ENCODE measurements around the gene NOMO2. TPM values are rescaled to one million over a fixed set of nuclear protein-coding genes. Genes with fewer than 3 reads are reported as not detected.
A peak's percentile ranks its signal among the peaks of the same experiment; 100 is the strongest.
"Not testable (repeated sequence)": the region's sequence is repeated elsewhere in the genome, so short reads cannot be mapped to it uniquely, and the experiment has no call there.

Gene NOMO2
- 113 and 145 TPM in 2 replicates for total RNA-seq (2014; rRNA removed; shearing (Covaris generic))

- peak; percentile 3 to 88 for DNase-seq (ENCODE audit: low read depth in 1 of 2, low spot score in 2 of 2)
- H3K4me1 ChIP-seq (replicated peaks); H3K36me3 ChIP-seq; H3K27ac ChIP-seq; H3K27me3 ChIP-seq (replicated peaks); H3K4me3 ChIP-seq; H3K9me3 ChIP-seq (replicated peaks): not testable (repeated sequence)
Observed at GRCh38 chr16:18561727-18562314, at the start of gene NOMO2. TSS of gene NOMO2 (minus strand) at chr16:18562097. CDS start at chr16:18562040, 57 bp downstream.

DNA sequence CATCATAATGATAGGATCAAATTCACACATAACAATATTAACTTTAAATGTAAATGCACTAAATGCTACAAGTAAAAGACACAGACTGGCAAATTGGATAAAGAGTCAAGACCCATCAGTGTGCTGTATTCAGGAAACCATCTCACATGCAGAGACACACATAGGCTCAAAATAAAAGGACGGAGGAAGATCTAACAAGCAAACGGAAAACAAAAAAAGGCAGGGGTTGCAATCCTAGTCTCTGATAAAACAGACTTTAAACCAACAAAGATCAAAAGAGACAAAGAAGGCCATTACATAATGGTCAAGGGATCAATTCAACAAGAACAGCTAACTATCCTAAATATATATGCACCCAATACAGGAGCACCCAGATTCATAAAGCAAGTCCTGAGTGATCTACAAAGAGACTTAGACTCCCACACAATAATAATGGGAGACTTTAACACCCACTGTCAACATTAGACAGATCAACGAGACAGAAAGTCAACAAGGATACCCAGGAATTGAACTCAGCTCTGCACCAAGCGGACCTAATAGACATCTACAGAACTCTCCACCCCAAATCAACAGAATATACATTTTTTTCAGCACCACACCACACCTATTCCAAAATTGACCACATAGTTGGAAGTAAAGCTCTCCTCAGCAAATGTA lies 48.4 kb upstream of the NOMO2 start:
- not testable (repeated sequence) for H3K4me3 ChIP-seq; H3K27me3 ChIP-seq (replicated peaks); H3K9me3 ChIP-seq (replicated peaks); H3K4me1 ChIP-seq (replicated peaks); H3K27ac ChIP-seq; H3K36me3 ChIP-seq; DNase-seq (ENCODE audit: low read depth in 1 of 2, low spot score in 2 of 2)

GRCh38 chr16:18608271-18608670 lies 46.4 kb upstream of the NOMO2 start:
- H3K9me3 ChIP-seq (replicated peaks); H3K36me3 ChIP-seq; H3K4me1 ChIP-seq (replicated peaks); DNase-seq (ENCODE audit: low read depth in 1 of 2, low spot score in 2 of 2); H3K27ac ChIP-seq; H3K4me3 ChIP-seq; H3K27me3 ChIP-seq (replicated peaks): not testable (repeated sequence)

GRCh38 chr16:18603572-18604246 lies 41.8 kb upstream of the NOMO2 start:
- DNase-seq (ENCODE audit: low read depth in 1 of 2, low spot score in 2 of 2); H3K27ac ChIP-seq; H3K27me3 ChIP-seq (replicated peaks); H3K9me3 ChIP-seq (replicated peaks); H3K4me1 ChIP-seq (replicated peaks); H3K36me3 ChIP-seq; H3K4me3 ChIP-seq: not testable (repeated sequence)

DNA sequence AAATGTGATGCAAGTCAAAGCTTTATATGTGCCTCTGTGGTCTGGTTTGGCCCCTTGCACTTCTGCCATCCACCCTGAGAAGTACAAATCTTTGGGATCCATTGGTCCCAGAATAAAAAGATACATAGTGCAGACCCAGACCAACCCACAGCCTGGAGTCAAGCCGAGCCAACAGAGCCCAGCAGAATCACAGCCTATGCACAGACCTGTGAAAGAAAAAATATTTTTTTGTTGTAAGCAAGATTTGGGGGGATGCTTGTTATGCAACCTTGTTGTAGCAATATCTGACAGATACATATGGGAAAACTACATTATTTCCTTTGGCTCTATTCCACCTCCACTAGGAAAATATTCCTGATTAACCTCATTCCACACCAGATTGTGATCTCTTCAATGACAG lies 36.7 kb upstream of the NOMO2 start:
- not testable (repeated sequence) for H3K27me3 ChIP-seq (replicated peaks); H3K27ac ChIP-seq; H3K4me3 ChIP-seq; H3K36me3 ChIP-seq; H3K9me3 ChIP-seq (replicated peaks); H3K4me1 ChIP-seq (replicated peaks); DNase-seq (ENCODE audit: low read depth in 1 of 2, low spot score in 2 of 2)

DNA sequence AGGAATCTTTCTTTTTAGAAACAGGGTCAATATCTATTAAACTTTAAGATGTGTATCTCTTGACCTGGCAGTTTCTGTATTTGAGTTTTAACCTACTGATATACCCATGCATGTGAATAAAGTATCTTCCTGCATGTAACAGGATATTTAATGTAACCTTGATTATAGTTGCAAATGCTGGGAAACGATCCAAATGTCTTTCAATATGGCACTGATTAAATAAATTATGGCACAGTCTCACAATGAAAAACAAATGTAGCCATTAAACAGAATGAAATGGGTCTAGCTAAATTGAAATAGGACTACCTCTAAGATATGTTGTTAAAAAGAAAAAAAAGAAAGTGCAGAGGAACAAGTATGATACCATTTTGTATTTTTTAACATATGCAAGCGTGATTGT lies 35.8 kb upstream of the NOMO2 start:
- not testable (repeated sequence) for H3K4me3 ChIP-seq; DNase-seq (ENCODE audit: low read depth in 1 of 2, low spot score in 2 of 2); H3K4me1 ChIP-seq (replicated peaks); H3K9me3 ChIP-seq (replicated peaks); H3K36me3 ChIP-seq; H3K27ac ChIP-seq; H3K27me3 ChIP-seq (replicated peaks)

DNA sequence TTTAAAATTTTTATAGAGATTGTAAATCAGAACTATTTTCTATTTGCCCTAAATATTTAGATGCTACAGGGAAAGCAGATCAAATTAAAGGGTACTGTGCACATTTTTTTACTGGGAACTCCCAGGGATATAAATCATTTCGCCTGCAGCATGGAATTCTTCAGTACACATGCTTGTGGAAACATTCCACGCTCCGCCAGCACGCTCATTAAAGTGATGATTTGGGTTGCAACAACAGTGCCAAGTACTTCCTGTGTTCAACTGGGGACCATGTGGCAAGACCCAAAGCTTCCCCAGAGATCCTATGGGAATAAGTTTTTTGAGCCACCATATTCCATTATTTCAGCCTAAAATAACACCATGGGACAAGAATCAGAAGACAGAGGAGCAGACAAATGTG lies 35.4 kb upstream of the NOMO2 start:
- not testable (repeated sequence) for H3K36me3 ChIP-seq; H3K4me3 ChIP-seq; H3K27ac ChIP-seq; H3K27me3 ChIP-seq (replicated peaks); DNase-seq (ENCODE audit: low read depth in 1 of 2, low spot score in 2 of 2); H3K4me1 ChIP-seq (replicated peaks); H3K9me3 ChIP-seq (replicated peaks)

DNA sequence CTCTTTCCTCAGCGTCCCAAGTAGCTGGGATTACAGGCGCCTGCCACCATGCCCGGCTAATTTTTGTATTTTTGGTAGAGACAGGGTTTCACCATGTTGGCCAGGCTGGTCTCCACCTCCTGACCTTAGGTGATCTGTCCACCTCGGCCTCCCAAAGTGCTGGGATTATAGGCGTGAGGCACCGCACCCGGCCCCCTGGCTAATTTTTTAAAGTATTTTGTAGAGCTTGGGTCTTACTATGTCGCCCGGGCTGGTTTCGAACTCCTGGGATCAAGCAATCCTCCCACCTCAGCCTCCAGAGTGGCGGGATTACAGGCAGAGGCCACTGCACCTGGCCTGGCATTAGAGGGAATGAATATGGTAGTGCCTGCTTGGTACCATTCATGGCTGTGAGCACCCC lies 33.9 kb upstream of the NOMO2 start:
- not testable (repeated sequence) for H3K27me3 ChIP-seq (replicated peaks)

GRCh38 chr16:18594880-18595279 lies 33.0 kb upstream of the NOMO2 start:
- peak; percentile 12 to 49 for DNase-seq (ENCODE audit: low read depth in 1 of 2, low spot score in 2 of 2)
- not testable (repeated sequence) for H3K36me3 ChIP-seq; H3K4me1 ChIP-seq (replicated peaks)

More for the DNA sequence above, 33.9 kb upstream of the NOMO2 start:
- H3K4me3 ChIP-seq; DNase-seq (ENCODE audit: low read depth in 1 of 2, low spot score in 2 of 2); H3K36me3 ChIP-seq; H3K27ac ChIP-seq; H3K4me1 ChIP-seq (replicated peaks); H3K9me3 ChIP-seq (replicated peaks): not testable (repeated sequence)

GRCh38 chr16:18593904-18594303 lies 32.0 kb upstream of the NOMO2 start:
- not testable (repeated sequence) for H3K27me3 ChIP-seq (replicated peaks); H3K36me3 ChIP-seq; H3K4me3 ChIP-seq; H3K9me3 ChIP-seq (replicated peaks); H3K4me1 ChIP-seq (replicated peaks); DNase-seq (ENCODE audit: low read depth in 1 of 2, low spot score in 2 of 2); H3K27ac ChIP-seq

More at GRCh38 chr16:18594880-18595279, 33.0 kb upstream of the NOMO2 start:
- H3K27me3 ChIP-seq (replicated peaks); H3K9me3 ChIP-seq (replicated peaks); H3K27ac ChIP-seq; H3K4me3 ChIP-seq: not testable (repeated sequence)

- H3K27me3 ChIP-seq (replicated peaks); H3K36me3 ChIP-seq; DNase-seq (ENCODE audit: low read depth in 1 of 2, low spot score in 2 of 2); H3K9me3 ChIP-seq (replicated peaks); H3K4me3 ChIP-seq; H3K27ac ChIP-seq; H3K4me1 ChIP-seq (replicated peaks): not testable (repeated sequence)
Observed at GRCh38 chr16:18592982-18593381, 31.1 kb upstream of the NOMO2 start.

DNA sequence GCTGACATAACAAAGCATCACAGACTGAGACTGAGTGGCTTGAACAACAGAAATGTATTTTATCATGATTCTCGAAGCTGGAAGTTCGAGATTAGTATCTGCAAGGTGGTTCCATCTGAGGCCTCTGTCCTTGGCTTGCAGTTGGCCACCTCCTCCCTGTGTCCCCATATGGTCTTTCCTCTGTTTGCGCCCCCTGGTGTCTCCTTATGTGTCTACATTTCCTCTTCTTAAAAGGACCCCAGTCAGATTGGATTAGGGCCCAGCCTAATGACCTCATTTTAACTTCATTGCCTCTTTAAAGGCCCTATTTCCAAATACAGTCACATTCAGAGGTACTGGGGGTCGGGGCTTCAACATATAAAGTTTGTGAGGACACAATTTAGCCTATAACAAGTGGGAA lies 30.0 kb upstream of the NOMO2 start:
- H3K36me3 ChIP-seq; H3K27me3 ChIP-seq (replicated peaks); H3K4me1 ChIP-seq (replicated peaks); H3K27ac ChIP-seq; H3K9me3 ChIP-seq (replicated peaks); H3K4me3 ChIP-seq: not testable (repeated sequence)
- peak in 1 of 2 experiments; percentile 20 for DNase-seq (ENCODE audit: low read depth in 1 of 2, low spot score in 2 of 2)

DNA sequence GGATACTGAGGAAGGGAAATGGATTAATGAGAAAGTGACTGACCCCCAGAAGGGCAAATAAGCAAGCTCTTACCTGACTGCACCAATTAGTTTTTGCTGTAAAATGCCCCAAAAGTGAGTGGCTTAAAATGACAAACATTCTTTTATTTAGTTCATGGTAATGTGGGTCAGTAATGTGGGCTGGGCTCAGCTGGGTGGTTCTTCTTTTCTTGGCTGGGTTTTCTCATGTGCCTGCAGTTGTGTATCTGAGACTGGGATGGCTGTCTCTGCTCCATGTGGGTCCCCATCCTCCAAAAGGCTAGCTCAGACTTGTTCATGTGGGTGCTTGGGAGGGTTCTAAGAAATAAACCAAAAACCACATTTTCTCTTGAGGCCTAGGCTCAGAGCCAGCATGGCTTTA lies 29.5 kb upstream of the NOMO2 start:
- H3K9me3 ChIP-seq (replicated peaks); H3K4me1 ChIP-seq (replicated peaks); H3K27ac ChIP-seq; H3K27me3 ChIP-seq (replicated peaks); H3K4me3 ChIP-seq; H3K36me3 ChIP-seq; DNase-seq (ENCODE audit: low read depth in 1 of 2, low spot score in 2 of 2): not testable (repeated sequence)

DNA sequence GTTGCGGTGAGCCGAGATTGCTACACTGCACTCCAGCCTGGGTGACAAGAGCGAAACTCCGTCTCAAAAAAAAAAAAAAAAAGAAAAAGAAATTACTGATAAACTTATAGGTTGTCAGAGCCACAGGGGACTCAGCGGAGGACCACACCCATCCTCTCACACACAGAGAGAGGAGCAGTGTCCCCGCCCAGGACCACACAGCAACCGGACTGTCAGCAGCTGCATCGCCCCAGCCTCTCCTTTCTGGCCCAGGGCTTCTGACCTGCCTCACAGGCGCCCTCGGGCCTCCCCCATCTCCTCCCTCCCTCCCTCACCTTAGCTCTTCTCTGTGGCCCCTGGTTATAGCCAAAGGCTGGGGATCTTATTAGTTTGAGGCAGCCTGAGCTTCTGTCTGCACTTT lies 27.9 kb upstream of the NOMO2 start:
- H3K27ac ChIP-seq; H3K27me3 ChIP-seq (replicated peaks); DNase-seq (ENCODE audit: low read depth in 1 of 2, low spot score in 2 of 2); H3K4me1 ChIP-seq (replicated peaks); H3K9me3 ChIP-seq (replicated peaks); H3K36me3 ChIP-seq; H3K4me3 ChIP-seq: not testable (repeated sequence)
